Muscle of arm (tissue), 12 donors: Measurements from ENCODE around the gene MED19. TPM values are rescaled to one million over a fixed set of nuclear protein-coding genes. Genes with fewer than 3 reads are reported as not detected.
"Not testable (repeated sequence)": the region's sequence is repeated elsewhere in the genome, so short reads cannot be mapped to it uniquely, and the experiment has no call there.

Source experiments
- DNase-seq: peaks from one replicate; pipeline ENCODE4 v3.0.0-alpha.2; 2013
- polyA plus RNA-seq, 12 donors: library from polyadenylated mRNA; unstranded; fragments of 120-200 nt; gene quantifications; one replicate each; pipeline ENCODE4 v1.2.1, GENCODE V29; 2013; ENCODE audit not compliant: insufficient read length in 12 of 12

The MED19 gene
- polyA plus RNA-seq, 12 donors, result 10.5 to 22.6 (median 12.8) TPM; not detected in 1

- peak; percentile 96 for DNase-seq
These were observed 488 bp upstream of the MED19 start, which contains the start of gene TMX2 for GRCh38 chr11:57712256-57713150. Gene TMX2, plus strand, starts transcription at chr11:57712593. Its CDS starts 26 bp downstream, at chr11:57712619.

GRCh38 chr11:57709802-57710367, 2.1 kb downstream of the MED19 start:
- DNase-seq, result no peak

- DNase-seq, result not testable (repeated sequence)
These were observed 6.6 kb downstream of the MED19 start for GRCh38 chr11:57705432-57705831.

- no peak for DNase-seq
These were observed 7.1 kb downstream of the MED19 start for GRCh38 chr11:57704932-57705331.

GRCh38 chr11:57703341-57703740, 8.7 kb downstream of the MED19 start:
- no peak for DNase-seq

GRCh38 chr11:57700425-57700824, 11.6 kb downstream of the MED19 start:
- DNase-seq, result no peak

GRCh38 chr11:57699813-57700212, 12.2 kb downstream of the MED19 start:
- no peak for DNase-seq

- DNase-seq, result no peak
These were observed 13.1 kb downstream of the MED19 start for GRCh38 chr11:57698843-57699365.

- not testable (repeated sequence) for DNase-seq
These were observed 21.5 kb downstream of the MED19 start for GRCh38 chr11:57690474-57690873.

GRCh38 chr11:57681168-57681567, 30.8 kb downstream of the MED19 start:
- DNase-seq, result no peak

- no peak for DNase-seq
These were observed 31.5 kb downstream of the MED19 start for GRCh38 chr11:57680552-57680874.

- DNase-seq, result no peak
These were observed 32.6 kb downstream of the MED19 start for GRCh38 chr11:57679396-57679795.

GRCh38 chr11:57675176-57675941, 36.7 kb downstream of the MED19 start:
- DNase-seq, result no peak

GRCh38 chr11:57674251-57674650, 37.8 kb downstream of the MED19 start:
- DNase-seq, result no peak

- no peak for DNase-seq
These were observed 43.6 kb downstream of the MED19 start for GRCh38 chr11:57668434-57668782.

GRCh38 chr11:57667736-57668433, 44.1 kb downstream of the MED19 start, which contains the start of gene ZDHHC5:
Gene ZDHHC5, plus strand, starts transcription at chr11:57668114. Its CDS starts 4,977 bp downstream, at chr11:57673091.
- DNase-seq, result peak; percentile 100

GRCh38 chr11:57667117-57667735, 44.8 kb downstream of the MED19 start:
- DNase-seq, result peak; percentile 97

GRCh38 chr11:57663975-57664374, 48.0 kb downstream of the MED19 start:
- DNase-seq, result no peak

GRCh38 chr11:57662893-57663292, 49.1 kb downstream of the MED19 start:
- DNase-seq, result no peak

- DNase-seq, result no peak
These were observed 52.3 kb downstream of the MED19 start for GRCh38 chr11:57659669-57660068.

- no peak for DNase-seq
These were observed 54.0 kb downstream of the MED19 start for GRCh38 chr11:57658023-57658361.
